HepG2 (cell line): ENCODE results near the gene GSTM1. TPM values are rescaled to one million over a fixed set of nuclear protein-coding genes. Genes with fewer than 3 reads are reported as not detected.
A peak's percentile ranks its signal among the peaks of the same experiment; 100 is the strongest.

ENCODE experiments used
- ATAC-seq: fragments of 200-7000 bp; cut with Tn5 transposase; 3 replicates; pipeline ENCODE4 v1.9.1; 2020; ENCODE audit warnings: mild to moderate bottlenecking, moderate library complexity
- BruUV-seq: library from RNA; stranded (reverse); fragments of 400-500 nt; replicated peaks from 2 replicates; lab custom pipeline; 2021; lab: Mats Ljungman, UMichigan
- CTCF ChIA-PET: fragments of 300-600 bp; formaldehyde crosslinking; extraction: SDS; loops from one replicate; lab custom pipeline; 2021; ENCODE audit warnings: low total read pairs, inconsistent platforms, low intra/inter-chr PET ratio; lab: Yijun Ruan, JAX
- POLR2A ChIA-PET: fragments of 350-600 bp; sonication (Branson Sonifier 250); formaldehyde crosslinking; loops from one replicate; lab custom pipeline; 2020; ENCODE audit warnings: antibody characterized with exemption, inconsistent platforms; lab: Yijun Ruan, JAX
- DNase-seq: peaks from one replicate; pipeline ENCODE4 v3.0.0-alpha.2; 2015; ENCODE audit warnings: low spot score
- FAIRE-seq: peaks from 3 replicates; lab custom pipeline; 2011; peaks lifted over from hg19 to GRCh38; lab: Jason Lieb, UNC
- H2AFZ ChIP-seq: one replicate; pipeline ENCODE4 v1.6.1; 2011; ENCODE audit warnings: low read length, inconsistent platforms
- H3K27ac ChIP-seq: fragments of 300-600 bp; 3 replicates; pipeline ENCODE4 v1.8.0; 2011; ENCODE audit warnings: mixed run types, mild to moderate bottlenecking, mixed read lengths, low read length, inconsistent platforms; ENCODE audit not compliant: insufficient read depth; ENCODE audit errors: extremely low read length
- H3K27me3 ChIP-seq, 2 experiments: fragments of 200-600 bp in 1 of 2; 2 replicates in 1 of 2; 3 replicates in 1 of 2; pipeline versions ENCODE4 v1.6.0 to v1.8.0; 2011; ENCODE audit warnings: low read length in 2 of 2, mild to moderate bottlenecking in 2 of 2, moderate library complexity in 2 of 2, inconsistent platforms in 1 of 2; ENCODE audit not compliant: insufficient read depth in 2 of 2, control insufficient read depth in 1 of 2
- H3K36me3 ChIP-seq, 2 experiments: fragments of 200-600 bp in 1 of 2; replicated peaks in 1 of 2; 2 replicates in 1 of 2; 3 replicates in 1 of 2; pipeline versions ENCODE4 v1.5.1 to v1.8.0; 2011; ENCODE audit warnings: low read length in 2 of 2, inconsistent platforms in 1 of 2; ENCODE audit not compliant: insufficient read depth in 2 of 2, control insufficient read depth in 1 of 2
- H3K4me1 ChIP-seq: 2 replicates; pipeline ENCODE4 v1.5.1; 2012; ENCODE audit warnings: low read length, inconsistent platforms; ENCODE audit not compliant: insufficient read depth
- H3K4me2 ChIP-seq: 2 replicates; pipeline ENCODE4 v1.6.0; 2011; ENCODE audit warnings: low read depth, low read length, inconsistent platforms
- H3K4me3 ChIP-seq, 3 experiments: fragments of 200-600 bp in 1 of 3; sonication (generic), shearing (Covaris generic) in 1 of 3; replicated peaks in 1 of 3; 2 replicates each; pipeline ENCODE4 v1.5.1; 2011 to 2016; ENCODE audit warnings: low read length in 3 of 3, inconsistent platforms in 2 of 3, low read depth in 2 of 3, mild to moderate bottlenecking in 2 of 3, control low read depth in 1 of 3, mixed read lengths in 1 of 3; ENCODE audit not compliant: insufficient read depth in 1 of 3
- H3K79me2 ChIP-seq: one replicate; pipeline ENCODE4 v1.6.1; 2011; ENCODE audit warnings: low read length, inconsistent platforms; ENCODE audit not compliant: insufficient read depth
- H3K9ac ChIP-seq: 2 replicates; pipeline ENCODE4 v1.6.0; 2011; ENCODE audit warnings: mild to moderate bottlenecking, low read depth, low read length, inconsistent platforms; ENCODE audit not compliant: insufficient read depth
- H3K9me3 ChIP-seq: 2 replicates; pipeline ENCODE4 v1.5.1; 2012; ENCODE audit warnings: mild to moderate bottlenecking, low read length
- H4K20me1 ChIP-seq: 2 replicates; pipeline ENCODE4 v1.6.0; 2011; ENCODE audit warnings: inconsistent platforms, mild to moderate bottlenecking, low read length, moderate library complexity; ENCODE audit not compliant: insufficient read depth
- EHMT2 ChIP-seq: fragments of 200-600 bp; sonication (generic); IDR thresholded peaks from 2 replicates; pipeline ENCODE4 v1.7.0; 2017; ENCODE audit warnings: antibody characterized with exemption, low read depth, low read length, borderline replicate concordance
- GABPB1 ChIP-seq: IDR thresholded peaks from 2 replicates; pipeline ENCODE4 v1.6.1; 2016; ENCODE audit warnings: mild to moderate bottlenecking, missing genetic modification reagents, moderate library complexity, missing compliant biosample characterization
- GMEB1 ChIP-seq: sonication (generic); formaldehyde crosslinking; IDR thresholded peaks from 2 replicates; pipeline ENCODE4 v1.5.1; 2020; ENCODE audit warnings: missing genetic modification reagents, mild to moderate bottlenecking, borderline replicate concordance
- HES4 ChIP-seq: sonication (generic); formaldehyde crosslinking; IDR thresholded peaks from 2 replicates; pipeline ENCODE4 v1.9.0; 2021; ENCODE audit warnings: mild to moderate bottlenecking, missing genetic modification reagents, borderline replicate concordance
- HOXD1 ChIP-seq: sonication (generic); formaldehyde crosslinking; IDR thresholded peaks from 2 replicates; pipeline ENCODE4 v1.5.0; 2020; ENCODE audit warnings: missing genetic modification reagents
- KDM4B ChIP-seq: sonication (generic); formaldehyde crosslinking; IDR thresholded peaks from 2 replicates; pipeline ENCODE4 v1.4.0; 2020; ENCODE audit warnings: missing genetic modification reagents
- SRY ChIP-seq: sonication (generic); formaldehyde crosslinking; IDR thresholded peaks from 2 replicates; pipeline ENCODE4 v1.8.0; 2022; ENCODE audit warnings: mild to moderate bottlenecking, missing genetic modification reagents
- THRA ChIP-seq: sonication (generic); formaldehyde crosslinking; IDR thresholded peaks from 2 replicates; pipeline ENCODE4 v1.4.0; 2020; ENCODE audit warnings: missing genetic modification reagents, borderline replicate concordance
- ZIK1 ChIP-seq: sonication (generic); formaldehyde crosslinking; IDR thresholded peaks from 2 replicates; pipeline ENCODE4 v1.5.0; 2020; ENCODE audit warnings: mild to moderate bottlenecking, low read depth, missing genetic modification reagents, borderline replicate concordance
- ZNF251 ChIP-seq: sonication (generic); formaldehyde crosslinking; IDR thresholded peaks from 2 replicates; pipeline ENCODE4 v1.9.0; 2021; ENCODE audit warnings: mild to moderate bottlenecking, missing genetic modification reagents
- ZNF260 ChIP-seq: sonication (generic); formaldehyde crosslinking; IDR thresholded peaks from 2 replicates; pipeline ENCODE4 v1.4.0; 2020; ENCODE audit warnings: missing genetic modification reagents, low read depth, mild to moderate bottlenecking, borderline replicate concordance
- ZNF547 ChIP-seq: sonication (generic); formaldehyde crosslinking; IDR thresholded peaks from 2 replicates; pipeline ENCODE4 v1.5.1; 2020; ENCODE audit warnings: mild to moderate bottlenecking, missing genetic modification reagents
- ZNF580 ChIP-seq: IDR thresholded peaks from 2 replicates; pipeline ENCODE4 v1.6.1; 2016; ENCODE audit warnings: low read depth, borderline replicate concordance
- ZNF614 ChIP-seq: IDR thresholded peaks from 2 replicates; pipeline ENCODE4 v1.6.1; 2018; ENCODE audit warnings: missing biosample characterization, missing genetic modification reagents, inconsistent platforms, borderline replicate concordance
- ZNF687 ChIP-seq: sonication (generic); formaldehyde crosslinking; IDR thresholded peaks from 2 replicates; pipeline ENCODE4 v1.5.1; 2020; ENCODE audit warnings: mild to moderate bottlenecking, missing genetic modification reagents, moderate library complexity
- ZNF749 ChIP-seq: sonication (generic); formaldehyde crosslinking; IDR thresholded peaks from 2 replicates; pipeline ENCODE4 v1.8.0; 2022; ENCODE audit warnings: mild to moderate bottlenecking, missing genetic modification reagents, moderate library complexity, borderline replicate concordance
- WGBS: methylation state at CpG from one replicate; pipeline ENCODE4 v1.1.6; 2017; ENCODE audit warnings: low lambda C conversion rate; 5-methylcytosine and 5-hydroxymethylcytosine counted together
- in situ Hi-C: cut with HindIII; loops from 2 replicates; pipeline ENCODE4 v1.10.0; 2017; ENCODE audit warnings: low pct_unique_long_range_greater_than_20kb; ENCODE audit not compliant: extremely low pct_ligation_motif_present
- intact Hi-C: fragments of 100-400 bp; cut with micrococcal nuclease; formaldehyde crosslinking; loops from one replicate; pipeline ENCODE4 v1.10.0; 2022; ENCODE audit not compliant: unreplicated experiment
- polyA plus RNA-seq, 8 experiments: library from polyadenylated mRNA; depleted of rRNA in 3 of 8; stranded (reverse) in 7 of 8; unstranded in 1 of 8; fragments of >200 nt; fragmentation: Illumina TruSeq in 4 of 8; extraction: Trizol in 4 of 8; gene quantifications; 2 replicates each; pipeline versions ENCODE4 v1.2.1 to v1.2.3, GENCODE V29; 2011 to 2016; ENCODE audit warnings: low read depth in 4 of 8, missing spikeins in 1 of 8, mixed read lengths in 1 of 8; ENCODE audit not compliant: insufficient read depth in 1 of 8
- total RNA-seq, 5 experiments: library from RNA; depleted of rRNA; stranded (reverse); fragments of >200 nt; fragmentation: Illumina TruSeq; extraction: Trizol; gene quantifications; 2 replicates each; pipeline ENCODE4 v1.2.3, GENCODE V29; 2016; ENCODE audit warnings: low read depth in 1 of 5

GSTM1 gene
- total and polyA plus RNA-seq, 2 of the 13 experiments (the other 11 are each of a cell fraction or from before 2014, with no cell fraction given) = 0.42 TPM; not detected in 1

GRCh38 chr1:109659145-109659544 is 28.5 kb upstream of the GSTM1 start:
- Histone ChIP-seq H2AFZ (no peak overlapping the region), H3K36me3 (no peaks in the 10 kb centered on the region; a peak in 2 of 5 replicates), H3K9me3 (no peaks in the 10 kb centered on the region), H3K27ac (no peak overlapping the region), H3K9ac (no peak overlapping the region), H3K27me3 (0 out of 5 replicates have a peak, but pooled peaks cover 0 to 4% of the 10 kb centered on the region in 2 experiments), H3K79me2 (no peaks in the 10 kb centered on the region), H3K4me3 (no peak overlapping the region), H3K4me1 (peaks cover 35% of the 10 kb centered on the region), H4K20me1 (no peaks in the 10 kb centered on the region), H3K4me2 (no peak overlapping the region)
- ATAC-seq (no peak), DNase-seq (peak; percentile 23), FAIRE-seq (no peak)
- intact Hi-C loops (loop anchor here (5.0 kb wide), 1 partner anchor 113 kb away; no protein-coding TSS in a partner anchor), in situ Hi-C loops (no loop called here)
- WGBS = 93% methylated on average over 2 of the region's 2 CpGs
- CTCF ChIA-PET = no interaction called here
- POLR2A ChIA-PET = no interaction called here
- no peak for TF ChIP-seq ZNF547 (CRISPR knock-in tag)
- TF ChIP-seq EHMT2 = no peak
- TF ChIP-seq HOXD1 (CRISPR knock-in tag) = no peak
- TF ChIP-seq GABPB1 = no peak
- TF ChIP-seq ZIK1 = no peak
- no peak for TF ChIP-seq ZNF614 (CRISPR knock-in tag)
- no peak for TF ChIP-seq HES4 (CRISPR knock-in tag)
- no peak for TF ChIP-seq ZNF687 (CRISPR knock-in tag)
- TF ChIP-seq SRY (CRISPR knock-in tag) = no peak
- TF ChIP-seq ZNF251 = no peak
- TF ChIP-seq THRA (CRISPR knock-in tag) = no peak
- TF ChIP-seq KDM4B (CRISPR knock-in tag) = no peak
- no peak for TF ChIP-seq GMEB1 (CRISPR knock-in tag)
- no peak for TF ChIP-seq ZNF580 (CRISPR knock-in tag)
- no peak for TF ChIP-seq ZNF260 (CRISPR knock-in tag)
- no peak for TF ChIP-seq ZNF749 (CRISPR knock-in tag)
- no TSS peak for BruUV-seq
